SH-SY5Y (cell line): ENCODE results near the gene NSMCE4A.

Source experiments
- GATA2 ChIP-seq: IDR thresholded peaks from 2 replicates; pipeline ENCODE4 v1.6.1; 2011; ENCODE audit warnings: mild to moderate bottlenecking, low read depth, low read length
- GATA3 ChIP-seq: IDR thresholded peaks from 2 replicates; pipeline ENCODE4 v1.6.1; 2011; ENCODE audit warnings: low read depth, mild to moderate bottlenecking, low read length, moderate library complexity

NSMCE4A gene

GRCh38 chr10:121974535-121975294 is at the start of gene NSMCE4A:
Gene NSMCE4A, minus strand, starts transcription at chr10:121975217. Its CDS starts 52 bp downstream, at chr10:121975165.
- TF ChIP-seq GATA3 (no peak), GATA2 (peak; percentile 13; the same call in 1 of the 2 replicates)

DNA sequence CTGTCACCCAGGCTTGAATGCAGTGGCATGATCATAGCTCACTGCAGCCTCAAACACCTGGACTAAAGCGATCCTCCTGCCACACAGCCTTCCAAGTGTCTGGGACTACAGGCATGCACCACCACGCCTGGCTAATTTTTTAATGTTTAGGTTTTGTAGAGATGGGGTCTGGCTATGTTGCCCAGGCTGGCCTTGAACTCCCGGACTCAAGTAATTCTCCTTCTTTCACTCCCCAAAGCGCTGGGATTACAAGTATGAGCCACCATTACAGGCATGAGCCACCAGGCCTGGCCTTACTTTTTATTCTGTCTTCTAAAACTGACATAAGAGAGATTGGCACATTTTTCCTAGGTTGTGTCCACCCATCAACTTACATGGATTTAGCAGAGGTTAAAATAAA is 47.3 kb upstream of the NSMCE4A start:
- TF ChIP-seq GATA2 (no peak), GATA3 (no peak)

DNA sequence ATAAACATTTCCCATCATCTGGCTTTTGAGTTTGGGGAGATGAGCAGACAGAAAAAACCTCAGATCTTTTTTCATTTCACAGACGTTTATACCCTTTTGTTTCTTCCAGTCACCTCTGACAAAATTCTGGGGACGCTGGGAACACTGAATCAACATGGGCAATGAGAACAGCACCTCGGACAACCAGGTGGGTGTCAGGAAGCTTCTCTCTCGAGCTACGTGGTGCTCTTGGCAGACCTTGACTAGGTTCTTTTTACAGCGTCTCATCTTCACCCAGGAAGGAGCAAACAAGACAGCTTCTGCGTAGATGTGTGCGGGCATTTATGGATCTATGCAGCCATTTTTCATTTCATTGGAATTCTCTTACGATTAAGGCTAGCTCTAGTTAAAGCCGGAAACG is 46.8 kb upstream of the NSMCE4A start:
- TF ChIP-seq GATA2 (no peak), GATA3 (no peak)

GRCh38 chr10:122021379-122021778 is 46.4 kb upstream of the NSMCE4A start:
- TF ChIP-seq GATA2 (no peak), GATA3 (no peak)

GRCh38 chr10:122020226-122020625 is 45.2 kb upstream of the NSMCE4A start:
- TF ChIP-seq GATA3 (no peak), GATA2 (no peak)

GRCh38 chr10:122019414-122019975 is 44.5 kb upstream of the NSMCE4A start:
- TF ChIP-seq GATA2 = no peak
- TF ChIP-seq GATA3 = no peak

GRCh38 chr10:122018951-122019413 is 44.0 kb upstream of the NSMCE4A start:
- TF ChIP-seq GATA2 = no peak
- no peak for TF ChIP-seq GATA3

- no peak for TF ChIP-seq GATA2
- no peak for TF ChIP-seq GATA3
Measured at GRCh38 chr10:122018491-122018890, 43.5 kb upstream of the NSMCE4A start.

GRCh38 chr10:122014652-122015248 is 39.7 kb upstream of the NSMCE4A start:
- TF ChIP-seq GATA3 = no peak
- no peak for TF ChIP-seq GATA2

DNA sequence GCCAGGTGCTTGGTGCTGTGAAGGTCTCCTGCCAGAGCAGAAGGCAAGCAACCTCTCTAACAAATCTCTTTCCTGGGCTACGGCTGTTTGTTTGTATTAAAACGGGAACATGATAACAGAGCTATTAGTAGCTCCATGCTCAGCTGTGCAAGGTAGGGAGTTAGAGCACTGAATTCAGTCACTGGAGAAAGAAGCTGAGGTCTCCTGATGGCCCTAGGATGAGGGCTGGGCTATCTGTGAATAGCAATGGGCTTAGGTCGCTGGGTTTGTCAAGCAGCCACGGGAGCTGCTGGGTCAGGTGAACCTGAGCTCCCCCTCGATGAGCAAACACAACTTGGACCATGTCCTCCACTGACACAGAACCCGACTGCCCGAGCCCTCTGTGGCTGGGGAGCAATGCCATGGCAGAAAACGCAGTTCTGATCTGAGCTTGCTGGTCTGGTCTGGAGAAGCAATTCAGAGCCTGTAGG is 38.3 kb upstream of the NSMCE4A start:
- no peak for TF ChIP-seq GATA3
- no peak for TF ChIP-seq GATA2

- TF ChIP-seq GATA3 = no peak
- TF ChIP-seq GATA2 = no peak
Measured at GRCh38 chr10:122012731-122013130, 37.7 kb upstream of the NSMCE4A start.

GRCh38 chr10:122010405-122011050 is 35.5 kb upstream of the NSMCE4A start:
- TF ChIP-seq GATA2 = no peak
- no peak for TF ChIP-seq GATA3

DNA sequence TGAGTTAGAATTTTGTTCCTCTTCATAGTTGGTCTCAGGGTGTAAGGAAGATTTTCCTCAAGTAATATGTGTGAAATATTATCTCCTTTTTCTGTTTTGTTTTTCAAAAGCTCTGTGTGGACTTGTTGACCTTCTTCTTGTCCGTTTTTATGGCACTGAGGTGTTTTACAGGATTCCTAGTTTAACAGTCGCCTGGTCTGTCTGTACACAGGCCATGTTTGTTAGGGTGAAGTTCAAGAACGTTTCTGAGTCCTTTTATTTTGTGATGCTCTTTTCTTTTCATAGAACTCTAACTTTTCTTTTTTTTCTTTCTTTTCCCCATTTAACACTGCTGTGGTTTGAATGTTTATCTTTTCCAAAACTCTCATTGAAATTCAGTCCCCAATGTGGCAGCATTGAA is 32.4 kb upstream of the NSMCE4A start:
- TF ChIP-seq GATA2 = no peak
- TF ChIP-seq GATA3 = no peak

GRCh38 chr10:122001698-122002097 is 26.7 kb upstream of the NSMCE4A start:
- TF ChIP-seq GATA2 = no peak
- TF ChIP-seq GATA3 = no peak

DNA sequence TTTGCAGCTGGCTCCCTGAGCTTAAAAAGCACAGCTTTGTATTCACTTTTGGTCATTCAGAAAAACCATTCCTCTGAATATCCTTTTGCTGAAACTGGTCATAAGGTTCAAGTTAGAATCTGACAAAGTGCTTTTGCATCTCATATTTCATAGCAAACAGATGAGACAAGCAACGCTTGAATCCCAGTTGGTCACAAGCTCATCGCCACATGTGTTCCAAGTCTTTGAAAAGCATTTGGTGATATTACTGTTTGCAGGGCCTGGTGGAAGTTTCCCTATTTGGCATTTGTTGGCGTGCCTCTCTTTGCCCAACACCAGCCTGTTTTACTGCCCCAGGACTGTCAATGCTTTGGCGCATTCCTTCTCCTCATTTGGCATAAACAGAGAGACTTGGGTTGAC is 24.3 kb upstream of the NSMCE4A start:
- no peak for TF ChIP-seq GATA2
- TF ChIP-seq GATA3 = no peak
